TTC549 (cell line): Measurements from ENCODE around the gene TEX52.
"Not testable (repeated sequence)": the region's sequence is repeated elsewhere in the genome, so short reads cannot be mapped to it uniquely, and the experiment has no call there.

Experiments
- FAIRE-seq: peaks from 2 replicates; lab custom pipeline; 2012; peaks lifted over from hg19 to GRCh38; lab: Jason Lieb, UNC

The TEX52 gene

GRCh38 chr12:2857021-2857431 is at the start of gene TEX52:
TEX52 (minus strand) TSS chr12:2857039; CDS start chr12:2857026, 13 bp downstream.
- no peak for FAIRE-seq

DNA sequence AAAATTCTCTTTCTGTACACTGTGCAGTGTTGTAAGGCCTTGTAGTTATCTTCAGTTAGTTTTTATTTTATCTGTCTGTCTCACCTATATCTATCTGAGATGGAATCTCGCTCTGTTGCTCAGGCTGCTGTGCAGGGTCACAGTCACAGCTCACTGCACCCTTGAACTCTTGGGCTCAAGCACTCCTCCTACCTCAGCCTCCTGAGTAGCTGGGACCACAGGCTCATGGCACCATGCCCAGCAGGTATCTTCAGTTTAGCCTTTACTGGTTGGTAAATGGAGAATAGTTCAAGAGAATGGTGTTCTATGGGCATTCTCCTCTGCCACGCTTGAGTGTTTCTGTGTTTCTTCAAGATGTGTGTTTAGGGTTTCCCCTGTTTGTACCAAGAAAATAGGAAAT is 47.4 kb upstream of the TEX52 start:
- no peak for FAIRE-seq

- no peak for FAIRE-seq
These were observed 45.5 kb upstream of the TEX52 start for GRCh38 chr12:2902272-2902880.

DNA sequence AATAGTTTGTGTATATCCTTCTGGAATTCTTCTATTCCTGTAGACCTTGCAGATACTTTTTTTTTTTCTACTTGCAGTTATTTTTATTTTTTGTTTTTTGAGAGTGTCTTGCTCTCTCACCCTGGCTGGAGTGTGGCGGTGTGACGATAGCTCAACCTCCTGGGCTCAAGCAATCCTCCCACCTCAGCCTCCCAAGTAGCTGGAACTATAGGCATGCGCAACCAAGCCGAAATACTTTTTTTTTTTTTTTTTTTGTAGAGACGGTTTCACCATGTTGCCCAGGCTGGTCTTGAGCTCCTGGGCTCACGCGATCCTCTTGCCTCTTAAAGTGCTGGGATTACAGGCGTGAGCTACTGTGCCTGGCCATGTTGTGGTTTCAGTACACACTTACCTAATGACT is 43.8 kb upstream of the TEX52 start:
- no peak for FAIRE-seq

DNA sequence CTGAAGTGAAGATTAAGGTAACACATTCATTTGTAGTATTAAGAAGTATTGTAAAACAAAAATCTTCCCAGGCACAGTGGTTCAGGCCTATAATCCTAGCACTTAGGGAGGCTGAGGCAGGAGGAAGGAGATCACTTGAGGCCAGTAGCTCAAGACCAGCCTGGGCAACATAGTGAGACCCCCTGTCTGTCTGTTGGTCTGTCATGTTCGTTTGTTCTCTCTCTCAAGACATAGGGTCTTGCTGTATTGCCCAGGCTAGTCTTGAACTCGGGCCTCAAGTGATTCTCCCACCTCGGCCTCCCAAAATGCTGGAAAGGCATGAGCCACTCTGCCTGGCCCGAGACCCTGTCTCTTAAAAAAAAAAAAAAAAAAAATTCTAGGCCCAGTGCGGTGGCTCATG is 40.6 kb upstream of the TEX52 start:
- no peak for FAIRE-seq

GRCh38 chr12:2895511-2895910 is 38.7 kb upstream of the TEX52 start:
- FAIRE-seq: no peak

- FAIRE-seq: no peak
These were observed 38.2 kb upstream of the TEX52 start for GRCh38 chr12:2895051-2895451.

DNA sequence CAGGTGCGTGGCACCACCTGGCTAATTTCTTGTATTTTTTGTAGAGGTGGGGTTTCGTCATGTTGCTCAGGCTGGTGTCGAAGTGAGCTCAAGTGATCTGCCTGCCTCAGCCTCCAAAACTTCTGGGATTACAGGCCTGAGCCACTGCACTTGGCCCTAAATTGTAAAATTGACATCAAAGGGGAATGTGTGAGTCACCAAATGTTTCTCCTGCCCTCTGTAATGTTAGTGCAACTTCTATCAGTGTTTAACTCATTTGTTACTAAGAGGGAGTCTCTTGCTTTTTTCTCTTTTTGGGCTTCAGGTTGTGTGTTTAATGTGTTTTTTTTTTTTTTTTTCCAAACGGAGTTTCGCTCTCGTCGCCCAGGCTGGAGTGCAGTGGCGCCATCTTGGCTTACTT is 36.2 kb upstream of the TEX52 start:
- no peak for FAIRE-seq

GRCh38 chr12:2892246-2892645 is 35.4 kb upstream of the TEX52 start:
- FAIRE-seq: no peak

GRCh38 chr12:2891240-2892053 is 34.6 kb upstream of the TEX52 start:
- FAIRE-seq: no peak

DNA sequence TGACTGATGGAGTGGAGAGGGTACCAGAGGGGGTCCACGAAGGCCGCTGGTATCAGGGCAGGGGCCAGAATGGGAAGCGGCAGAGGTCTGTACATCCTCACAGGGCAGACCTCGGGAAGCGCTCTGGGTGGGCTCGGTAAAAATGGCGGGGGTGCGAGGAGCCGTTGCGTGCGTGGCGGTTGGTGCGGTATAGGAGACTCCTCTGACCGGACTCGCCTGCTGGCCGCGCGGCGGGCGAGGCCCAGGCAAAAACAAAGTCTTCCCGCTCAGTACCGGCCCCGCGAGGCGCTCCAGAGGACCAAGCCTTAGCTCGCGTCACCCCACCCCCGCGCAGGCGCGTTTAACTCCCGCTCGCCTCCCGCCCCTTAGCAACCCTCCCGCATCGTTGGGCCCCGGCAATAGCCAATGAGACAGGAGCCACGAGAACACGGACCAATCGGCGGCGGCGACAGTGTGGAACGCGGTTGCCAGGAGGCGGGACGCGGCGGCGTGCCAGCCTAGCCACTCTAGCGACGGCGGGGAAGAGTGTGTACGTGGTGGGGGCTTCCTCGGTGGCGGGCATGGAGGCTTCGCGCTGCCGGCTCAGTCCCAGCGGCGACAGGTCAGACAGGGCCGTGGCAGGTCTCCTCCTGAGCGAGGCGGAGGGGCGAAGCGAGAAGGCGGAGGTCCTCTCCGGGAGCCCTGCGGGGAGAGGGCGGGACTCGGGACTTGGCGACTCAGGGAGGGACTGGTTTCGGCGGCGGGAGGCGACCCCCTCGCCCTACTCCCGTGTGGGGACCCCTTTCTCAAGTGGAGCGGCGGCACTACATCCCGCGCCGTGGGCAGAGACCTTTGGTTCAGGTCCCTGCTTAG is 33.8 kb upstream of the TEX52 start, which contains the start of gene TULP3:
TULP3 (plus strand) TSS at position 504 of the 852 bp plus-strand sequence; CDS start at position 561, 57 bp downstream.
- FAIRE-seq: peak; percentile 74

DNA sequence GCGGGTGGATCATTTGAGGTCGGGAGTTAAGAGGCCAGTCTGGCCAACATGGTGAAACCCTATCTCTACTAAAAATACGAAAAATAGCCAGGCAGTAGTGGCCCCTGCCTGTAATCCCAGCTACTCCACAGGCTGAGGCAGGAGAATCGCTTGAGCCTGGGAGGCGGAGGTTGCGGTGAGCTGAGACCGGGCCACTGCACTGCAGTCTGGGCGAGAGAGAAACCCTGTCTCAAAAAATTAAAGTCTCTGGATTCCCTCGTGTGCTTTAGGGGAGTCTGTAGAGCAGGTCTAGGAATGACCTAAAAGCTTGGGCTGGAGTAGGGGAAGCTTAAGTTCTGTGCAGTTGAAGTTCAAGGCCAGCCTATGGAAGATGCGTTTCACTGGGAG is 33.2 kb upstream of the TEX52 start:
- FAIRE-seq: no peak

DNA sequence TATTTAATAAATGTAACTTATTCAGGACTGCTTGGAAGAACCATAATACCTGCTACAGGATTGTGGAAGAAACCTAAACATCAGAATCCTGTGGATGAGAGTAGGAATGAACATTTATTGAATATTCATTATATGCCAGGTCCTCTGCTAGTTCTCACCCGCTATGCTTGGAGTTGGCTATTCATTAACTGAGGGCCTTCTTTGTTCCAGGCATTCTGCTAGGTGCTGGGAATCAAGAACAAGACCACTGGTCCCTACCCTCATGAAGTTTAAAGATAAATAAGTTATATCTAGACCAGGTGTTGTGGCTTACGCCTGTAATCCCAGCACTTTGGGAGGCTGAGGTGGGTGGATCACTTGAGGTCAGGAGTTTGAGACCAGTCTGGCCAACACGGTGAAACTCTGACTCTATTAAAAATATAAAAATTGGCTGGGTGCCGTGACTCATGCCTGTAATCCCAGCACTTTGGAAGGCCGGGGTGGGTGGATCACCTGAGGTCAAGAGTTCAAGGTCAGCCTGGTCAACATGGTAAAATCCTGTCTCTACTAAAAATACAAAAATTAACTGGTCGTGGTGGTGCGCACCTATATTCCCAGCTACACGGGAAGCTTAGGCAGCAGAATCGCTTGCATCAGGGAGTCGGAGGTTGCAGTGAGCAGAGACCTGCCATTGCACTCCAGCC is 30.1 kb upstream of the TEX52 start:
- FAIRE-seq: no peak

DNA sequence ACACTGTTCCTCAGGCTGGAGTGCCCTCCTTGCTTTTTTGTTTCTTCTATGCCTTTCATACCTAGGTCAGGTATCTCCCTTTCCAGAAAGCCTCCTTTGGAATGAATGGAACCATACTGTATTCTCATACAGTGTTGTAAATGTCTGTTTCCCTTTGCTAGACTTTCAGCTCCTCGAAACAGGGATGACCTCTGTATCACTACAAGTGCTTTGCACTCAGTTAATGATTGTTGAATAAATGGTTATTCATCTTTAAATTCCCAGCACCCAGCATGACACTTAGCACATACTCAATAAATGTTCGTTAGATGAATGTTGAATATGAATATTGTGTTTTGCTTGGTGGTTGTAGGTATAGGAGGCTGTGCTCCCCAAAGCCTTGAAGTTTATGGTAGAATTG is 28.0 kb upstream of the TEX52 start:
- no peak for FAIRE-seq

- FAIRE-seq: no peak
These were observed 23.0 kb upstream of the TEX52 start for GRCh38 chr12:2879853-2880252.

GRCh38 chr12:2877953-2878732 is 21.3 kb upstream of the TEX52 start:
- FAIRE-seq: no peak

GRCh38 chr12:2877047-2877952 is 20.5 kb upstream of the TEX52 start, which contains the start of the genes FOXM1 and RHNO1:
FOXM1 (minus strand) TSS chr12:2877174; CDS start chr12:2874478, 2,696 bp downstream.
RHNO1 (plus strand) TSS chr12:2877223; CDS start chr12:2885367, 8,144 bp downstream.
- FAIRE-seq: no peak

GRCh38 chr12:2876431-2877046 is 19.7 kb upstream of the TEX52 start:
- FAIRE-seq: no peak

DNA sequence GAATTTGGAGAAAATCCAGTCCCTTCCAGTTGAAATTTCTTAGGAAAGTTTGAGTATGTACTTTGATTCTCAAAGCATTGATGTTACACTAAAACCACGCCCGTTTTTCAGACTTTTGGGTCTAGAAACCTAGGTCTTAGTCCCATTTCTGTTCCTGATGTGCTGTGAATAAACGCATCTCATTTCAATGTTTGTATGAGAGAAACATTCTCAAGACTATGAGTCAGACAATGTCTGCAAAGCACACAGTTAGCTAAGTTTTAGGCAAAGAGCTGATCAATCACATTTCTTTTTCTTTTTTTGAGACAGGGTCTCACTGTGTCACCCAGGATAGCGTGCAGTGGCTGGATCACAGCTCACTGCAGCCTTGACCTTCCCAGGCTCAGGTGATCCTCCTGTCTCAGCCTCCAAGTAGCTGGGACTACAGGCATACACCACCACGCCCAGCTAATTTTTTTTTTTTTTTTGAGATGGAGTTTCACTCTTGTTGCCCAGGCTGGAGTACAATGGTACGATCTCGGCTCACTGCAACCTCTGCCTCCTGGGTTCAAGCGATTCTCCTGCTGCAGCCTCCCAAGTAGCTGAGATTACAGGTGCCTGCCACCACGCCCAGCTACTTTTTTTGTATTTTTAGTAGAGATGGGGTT is 12.3 kb upstream of the TEX52 start:
- FAIRE-seq: not testable (repeated sequence)
